PC-3 (cell line): ENCODE data around the gene BPIFA3. TPM values are rescaled to one million over a fixed set of nuclear protein-coding genes. Genes with fewer than 3 reads are reported as not detected.

ENCODE experiments used
- ATAC-seq: fragments of 200-7000 bp; cut with Tn5 transposase; 2 replicates; pipeline ENCODE4 v1.9.1; 2020; ENCODE audit warnings: mild to moderate bottlenecking, moderate library complexity
- BruUV-seq: library from RNA; stranded (reverse); fragments of 400-500 nt; replicated peaks from 2 replicates; lab custom pipeline; 2021; lab: Mats Ljungman, UMichigan
- CTCF ChIA-PET: fragments of 300-600 bp; sonication (Branson Sonifier 250); formaldehyde crosslinking; loops from one replicate; lab custom pipeline; 2022; ENCODE audit warnings: antibody characterized with exemption; lab: Charles Lee
- POLR2A ChIA-PET: fragments of 300-600 bp; sonication (Branson Sonifier 250); formaldehyde crosslinking; loops from one replicate; lab custom pipeline; 2022; ENCODE audit warnings: antibody characterized with exemption; ENCODE audit not compliant: unreplicated experiment; lab: Charles Lee
- DNase-seq: peaks from one replicate; pipeline ENCODE4 v3.0.0-alpha.2; 2015
- H2AFZ ChIP-seq: fragments of 300-600 bp; sonication (generic); 2 replicates; pipeline ENCODE4 v1.6.0; 2016; ENCODE audit warnings: antibody characterized with exemption, low read length
- H3F3A ChIP-seq: fragments of 300-600 bp; sonication (generic); one replicate; pipeline ENCODE4 v1.6.0; 2017; ENCODE audit warnings: antibody characterized with exemption, low read length, control low read depth, mild to moderate bottlenecking; ENCODE audit not compliant: unreplicated experiment
- H3K27ac ChIP-seq: fragments of 300-600 bp; sonication (generic); 2 replicates; pipeline ENCODE4 v1.5.1; 2016; ENCODE audit warnings: mild to moderate bottlenecking, low read length
- H3K27me3 ChIP-seq: fragments of 300-600 bp; sonication (generic); 2 replicates; pipeline ENCODE4 v1.6.1; 2016; ENCODE audit warnings: low read length, mixed read lengths
- H3K36me3 ChIP-seq: fragments of 300-600 bp; sonication (generic); 2 replicates; pipeline ENCODE4 v1.6.1; 2016; ENCODE audit warnings: low read depth, mixed run types, low read length, mixed read lengths
- H3K4me1 ChIP-seq: fragments of 300-600 bp; sonication (generic); 2 replicates; pipeline ENCODE4 v1.5.1; 2016; ENCODE audit warnings: low read length; ENCODE audit not compliant: insufficient read depth
- H3K4me2 ChIP-seq: fragments of 300-600 bp; sonication (generic); 2 replicates; pipeline ENCODE4 v1.6.0; 2016; ENCODE audit warnings: low read length
- H3K4me3 ChIP-seq: fragments of 300-600 bp; sonication (generic); 2 replicates; pipeline ENCODE4 v1.5.1; 2016; ENCODE audit warnings: mild to moderate bottlenecking, low read length, mixed read lengths
- H3K79me2 ChIP-seq: fragments of 300-600 bp; sonication (generic); 2 replicates; pipeline ENCODE4 v1.6.1; 2017; ENCODE audit warnings: low read length, mixed read lengths
- H3K9ac ChIP-seq: fragments of 300-600 bp; sonication (generic); 2 replicates; pipeline ENCODE4 v1.6.0; 2016; ENCODE audit warnings: mild to moderate bottlenecking, low read length
- H3K9me2 ChIP-seq: fragments of 300-600 bp; sonication (generic); replicated peaks from 2 replicates; pipeline ENCODE4 v1.6.1; 2016; ENCODE audit warnings: mixed run types, low read length, mixed read lengths
- H3K9me3 ChIP-seq: fragments of 300-600 bp; sonication (generic); 2 replicates; pipeline ENCODE4 v1.6.1; 2016; ENCODE audit warnings: low read length, mixed read lengths
- H4K20me1 ChIP-seq: fragments of 300-600 bp; sonication (generic); 2 replicates; pipeline ENCODE4 v1.6.1; 2016; ENCODE audit warnings: low read length, mixed read lengths
- CTCF ChIP-seq: fragments of 300-600 bp; sonication (generic); conservative IDR thresholded peaks from 2 replicates; pipeline ENCODE4 v1.5.1; 2017; ENCODE audit warnings: antibody characterized with exemption, low read depth, mild to moderate bottlenecking, low read length
- EZH2 ChIP-seq: fragments of 300-600 bp; sonication (generic); IDR thresholded peaks from one replicate; pipeline ENCODE4 v1.6.1; 2017; ENCODE audit warnings: antibody characterized with exemption, mild to moderate bottlenecking, low read length; ENCODE audit not compliant: unreplicated experiment
- EZH2phosphoT487 ChIP-seq: fragments of 300-600 bp; sonication (generic); IDR thresholded peaks from 2 replicates; pipeline ENCODE4 v1.6.1; 2018; ENCODE audit warnings: mild to moderate bottlenecking, antibody characterized with exemption, low read length, borderline replicate concordance
- intact Hi-C: fragments of 100-400 bp; cut with micrococcal nuclease; formaldehyde crosslinking; loops from 2 replicates; pipeline ENCODE4 v1.9.0; 2023
- total RNA-seq: library from RNA; depleted of rRNA; stranded (reverse); fragments of >200 nt; gene quantifications from 2 replicates; pipeline ENCODE4 v1.2.3, GENCODE V29; 2014

Gene BPIFA3
- total RNA-seq, 1 experiment from 2014 or later, result not detected

DNA sequence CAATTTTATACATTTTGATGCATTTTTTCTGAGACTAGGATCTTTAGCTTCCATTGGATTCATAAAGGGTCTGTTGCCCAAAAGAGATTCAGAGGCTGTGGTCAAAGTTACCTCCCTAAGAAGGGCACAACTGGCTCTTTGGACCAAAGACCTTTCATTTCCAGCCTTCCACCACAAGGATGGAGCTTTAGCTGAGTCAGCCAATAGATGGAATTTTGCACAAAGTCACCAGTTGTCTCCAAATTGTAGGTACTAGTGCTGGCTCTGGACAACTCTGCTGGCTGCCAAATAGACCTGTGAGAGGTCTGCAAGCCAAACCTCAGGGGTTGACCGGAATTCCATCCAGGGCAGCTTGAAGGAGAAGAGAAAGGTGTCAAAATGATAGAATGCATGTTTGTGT lies 19.2 kb downstream of the BPIFA3 start:
- Histone ChIP-seq H3F3A (no peaks in the 10 kb centered on the region), H3K9me2 (no peaks in the 10 kb centered on the region), H3K9me3 (no peaks in the 10 kb centered on the region), H3K79me2 (no peaks in the 10 kb centered on the region), H3K36me3 (no peaks in the 10 kb centered on the region), H2AFZ (no peak overlapping the region), H3K4me3 (no peak overlapping the region), H3K9ac (no peak overlapping the region), H3K4me1 (no peaks in the 10 kb centered on the region), H3K27me3 (peaks cover 60% of the 10 kb centered on the region), H4K20me1 (no peaks in the 10 kb centered on the region), H3K4me2 (no peak overlapping the region), H3K27ac (no peak overlapping the region)
- intact Hi-C loops, result no loop called here
- CTCF ChIA-PET, result no interaction called here
- ATAC-seq, result no peak
- POLR2A ChIA-PET, result no interaction called here
- TF ChIP-seq CTCF (no peak), EZH2 (no peak), EZH2phosphoT487 (no peak)
- BruUV-seq, result no TSS peak
- no peak for DNase-seq

DNA sequence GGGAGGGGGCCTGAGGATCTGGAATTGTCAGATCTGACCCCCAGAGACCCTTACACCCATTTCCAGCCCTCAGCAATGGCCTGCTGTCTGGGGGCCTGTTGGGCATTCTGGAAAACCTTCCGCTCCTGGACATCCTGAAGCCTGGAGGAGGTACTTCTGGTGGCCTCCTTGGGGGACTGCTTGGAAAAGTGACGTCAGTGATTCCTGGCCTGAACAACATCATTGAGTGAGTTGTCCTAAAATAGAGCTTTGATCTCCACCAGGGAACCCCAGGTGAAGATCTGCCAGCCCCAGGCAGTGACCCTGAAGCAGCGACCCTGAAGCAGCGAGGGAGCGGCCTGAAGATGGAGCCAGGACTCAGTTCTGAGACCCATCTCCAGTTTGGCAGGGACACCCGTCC lies 20.8 kb downstream of the BPIFA3 start:
- Histone ChIP-seq H3K9me3 (no peaks in the 10 kb centered on the region), H3F3A (no peaks in the 10 kb centered on the region), H3K27me3 (peaks cover 53% of the 10 kb centered on the region), H3K4me3 (no peak overlapping the region), H3K27ac (no peak overlapping the region), H3K79me2 (no peaks in the 10 kb centered on the region), H3K9ac (no peak overlapping the region), H3K4me2 (no peak overlapping the region), H2AFZ (no peak overlapping the region), H3K4me1 (no peaks in the 10 kb centered on the region), H4K20me1 (no peaks in the 10 kb centered on the region), H3K36me3 (no peaks in the 10 kb centered on the region), H3K9me2 (no peaks in the 10 kb centered on the region)
- ATAC-seq (no peak), DNase-seq (no peak)
- POLR2A ChIA-PET, result no interaction called here
- CTCF ChIA-PET, result no interaction called here
- TF ChIP-seq EZH2 (no peak), EZH2phosphoT487 (no peak), CTCF (no peak)
- intact Hi-C loops, result no loop called here
- BruUV-seq, result no TSS peak

DNA sequence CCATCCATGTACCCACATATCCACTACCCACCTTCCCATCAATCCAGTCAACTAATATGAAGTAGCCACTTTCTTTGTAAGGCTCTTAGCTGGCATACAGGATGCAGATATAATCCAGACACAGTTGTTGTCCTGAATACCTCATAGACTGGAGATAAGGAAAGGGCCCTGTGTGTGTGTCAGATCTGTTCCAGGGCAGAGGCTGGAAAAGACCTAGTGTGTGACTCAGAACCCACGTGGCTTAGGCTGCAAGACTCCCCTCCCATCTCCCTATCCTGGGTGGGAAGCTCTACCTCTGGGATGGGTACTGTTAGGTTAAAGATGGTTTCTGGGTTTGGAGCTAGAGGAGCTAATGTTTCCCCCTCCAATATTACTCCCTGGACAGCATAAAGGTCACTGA lies 22.3 kb downstream of the BPIFA3 start:
- no TSS peak for BruUV-seq
- no peaks in the 10 kb centered on the region for H3F3A ChIP-seq
- no peaks in the 10 kb centered on the region for H4K20me1 ChIP-seq
- no peak overlapping the region for H3K27ac ChIP-seq
- ChIA-PET CTCF (no interaction called here), POLR2A (no interaction called here)
- H2AFZ ChIP-seq, result no peak overlapping the region
- DNase-seq, result no peak
- intact Hi-C loops, result no loop called here
- no peaks in the 10 kb centered on the region for H3K79me2 ChIP-seq
- H3K9ac ChIP-seq, result no peak overlapping the region
- ATAC-seq, result no peak
- H3K4me2 ChIP-seq, result no peak overlapping the region
- H3K4me1 ChIP-seq, result no peaks in the 10 kb centered on the region
- no peaks in the 10 kb centered on the region for H3K9me2 ChIP-seq
- no peaks in the 10 kb centered on the region for H3K36me3 ChIP-seq
- TF ChIP-seq CTCF (no peak), EZH2 (no peak), EZH2phosphoT487 (no peak)
- H3K9me3 ChIP-seq, result no peaks in the 10 kb centered on the region
- H3K4me3 ChIP-seq, result no peak overlapping the region
- H3K27me3 ChIP-seq, result peaks cover 46% of the 10 kb centered on the region
